MM.1S (cell line): Measurements from ENCODE around the gene NTN5.

ENCODE experiments used
- DNase-seq: peaks from one replicate; pipeline ENCODE4 v3.0.0-alpha.2; 2015
- H2AFZ ChIP-seq: fragments of 300-600 bp; sonication (generic); 2 replicates; pipeline ENCODE4 v1.6.0; 2016; ENCODE audit warnings: antibody characterized with exemption, low read length
- H3F3A ChIP-seq: fragments of 300-600 bp; sonication (generic); 2 replicates; pipeline ENCODE4 v1.6.1; 2016; ENCODE audit warnings: mild to moderate bottlenecking, antibody characterized with exemption, low read length, moderate library complexity, mixed read lengths; ENCODE audit not compliant: insufficient read depth
- H3K27ac ChIP-seq: fragments of 300-600 bp; sonication (generic); 2 replicates; pipeline ENCODE4 v1.5.1; 2016; ENCODE audit warnings: mild to moderate bottlenecking, low read length
- H3K27me3 ChIP-seq: fragments of 300-600 bp; sonication (generic); replicated peaks from 2 replicates; pipeline ENCODE4 v1.6.0; 2016; ENCODE audit warnings: low read length; ENCODE audit not compliant: insufficient read depth
- H3K36me3 ChIP-seq: fragments of 300-600 bp; sonication (generic); replicated peaks from 2 replicates; pipeline ENCODE4 v1.6.1; 2016; ENCODE audit warnings: mild to moderate bottlenecking, low read length, mixed read lengths; ENCODE audit not compliant: insufficient read depth
- H3K4me1 ChIP-seq: fragments of 300-600 bp; sonication (generic); 2 replicates; pipeline ENCODE4 v1.6.1; 2016; ENCODE audit warnings: low read length, mixed read lengths
- H3K4me2 ChIP-seq: fragments of 300-600 bp; sonication (generic); 2 replicates; pipeline ENCODE4 v1.6.0; 2016; ENCODE audit warnings: low read depth, low read length
- H3K4me3 ChIP-seq: fragments of 300-600 bp; sonication (generic); 2 replicates; pipeline ENCODE4 v1.5.1; 2016; ENCODE audit warnings: low read length, mixed read lengths
- H3K79me2 ChIP-seq: fragments of 300-600 bp; sonication (generic); 2 replicates; pipeline ENCODE4 v1.6.1; 2016; ENCODE audit warnings: mixed run types, low read length, mixed read lengths
- H3K9ac ChIP-seq: fragments of 300-600 bp; sonication (generic); 2 replicates; pipeline ENCODE4 v1.6.1; 2016; ENCODE audit warnings: low read length, mixed read lengths
- H3K9me2 ChIP-seq: fragments of 300-600 bp; sonication (generic); replicated peaks from 2 replicates; pipeline ENCODE4 v1.6.1; 2016; ENCODE audit warnings: mild to moderate bottlenecking, low read length, mixed read lengths; ENCODE audit not compliant: insufficient read depth
- H3K9me3 ChIP-seq: fragments of 300-600 bp; sonication (generic); replicated peaks from 2 replicates; pipeline ENCODE4 v1.6.1; 2016; ENCODE audit warnings: mild to moderate bottlenecking, low read length, mixed read lengths; ENCODE audit not compliant: insufficient read depth
- H4K20me1 ChIP-seq: fragments of 300-600 bp; sonication (generic); 2 replicates; pipeline ENCODE4 v1.6.1; 2016; ENCODE audit warnings: mild to moderate bottlenecking, low read length, moderate library complexity, mixed read lengths; ENCODE audit not compliant: insufficient read depth
- EZH2 ChIP-seq: fragments of 300-600 bp; sonication (generic); optimal IDR thresholded peaks from 2 replicates; pipeline ENCODE3; 2017; ENCODE audit warnings: low read depth, mild to moderate bottlenecking, antibody characterized with exemption, low read length, mixed read lengths
- EZH2phosphoT487 ChIP-seq: fragments of 300-600 bp; sonication (generic); IDR thresholded peaks from 2 replicates; pipeline ENCODE4 v1.6.1; 2018; ENCODE audit warnings: antibody characterized with exemption, low read length
- TF ChIP-seq, protein P1 (sequence below): fragments of 300-600 bp; sonication (generic); IDR thresholded peaks from 2 replicates; pipeline ENCODE4 v1.5.1; 2016; ENCODE audit warnings: antibody characterized with exemption, low read length, mixed read lengths

The NTN5 gene

DNA sequence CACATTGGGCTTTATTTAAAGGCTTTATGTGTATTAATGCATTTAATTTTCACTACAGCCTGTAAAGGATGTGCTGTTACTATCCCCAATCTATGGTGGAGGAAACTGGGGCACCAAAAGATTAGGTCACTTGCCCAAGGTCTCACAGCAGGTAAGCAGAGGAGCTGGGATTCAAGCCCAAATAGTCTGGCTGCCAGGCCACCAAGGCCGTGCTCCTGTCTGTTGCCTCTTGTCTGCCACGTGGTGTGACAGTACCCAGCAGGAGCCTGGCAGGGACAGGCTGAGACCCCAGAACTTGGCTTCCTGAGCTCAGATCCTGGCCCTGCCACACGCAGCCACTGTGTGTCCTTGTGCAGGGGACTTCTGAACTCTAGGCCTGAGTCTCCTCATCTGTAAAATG is 4.5 kb downstream of the NTN5 start:
- Histone ChIP-seq H3K27me3 (peaks cover 38% of the 10 kb centered on the region), H3K9ac (no peak overlapping the region), H2AFZ (no peak overlapping the region), H3K9me3 (no peaks in the 10 kb centered on the region), H3K27ac (no peak overlapping the region), H4K20me1 (no peaks in the 10 kb centered on the region), H3K4me2 (no peak overlapping the region), H3K4me1 (no peaks in the 10 kb centered on the region), H3K4me3 (no peak overlapping the region), H3K79me2 (no peaks in the 10 kb centered on the region), H3K9me2 (no peaks in the 10 kb centered on the region), H3K36me3 (no peaks in the 10 kb centered on the region), H3F3A (no peaks in the 10 kb centered on the region)
- no peak for DNase-seq
- TF ChIP-seq EZH2 = no peak
- TF ChIP-seq, protein P1, sequence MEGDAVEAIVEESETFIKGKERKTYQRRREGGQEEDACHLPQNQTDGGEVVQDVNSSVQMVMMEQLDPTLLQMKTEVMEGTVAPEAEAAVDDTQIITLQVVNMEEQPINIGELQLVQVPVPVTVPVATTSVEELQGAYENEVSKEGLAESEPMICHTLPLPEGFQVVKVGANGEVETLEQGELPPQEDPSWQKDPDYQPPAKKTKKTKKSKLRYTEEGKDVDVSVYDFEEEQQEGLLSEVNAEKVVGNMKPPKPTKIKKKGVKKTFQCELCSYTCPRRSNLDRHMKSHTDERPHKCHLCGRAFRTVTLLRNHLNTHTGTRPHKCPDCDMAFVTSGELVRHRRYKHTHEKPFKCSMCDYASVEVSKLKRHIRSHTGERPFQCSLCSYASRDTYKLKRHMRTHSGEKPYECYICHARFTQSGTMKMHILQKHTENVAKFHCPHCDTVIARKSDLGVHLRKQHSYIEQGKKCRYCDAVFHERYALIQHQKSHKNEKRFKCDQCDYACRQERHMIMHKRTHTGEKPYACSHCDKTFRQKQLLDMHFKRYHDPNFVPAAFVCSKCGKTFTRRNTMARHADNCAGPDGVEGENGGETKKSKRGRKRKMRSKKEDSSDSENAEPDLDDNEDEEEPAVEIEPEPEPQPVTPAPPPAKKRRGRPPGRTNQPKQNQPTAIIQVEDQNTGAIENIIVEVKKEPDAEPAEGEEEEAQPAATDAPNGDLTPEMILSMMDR = no peak
- TF ChIP-seq EZH2phosphoT487 = no peak

DNA sequence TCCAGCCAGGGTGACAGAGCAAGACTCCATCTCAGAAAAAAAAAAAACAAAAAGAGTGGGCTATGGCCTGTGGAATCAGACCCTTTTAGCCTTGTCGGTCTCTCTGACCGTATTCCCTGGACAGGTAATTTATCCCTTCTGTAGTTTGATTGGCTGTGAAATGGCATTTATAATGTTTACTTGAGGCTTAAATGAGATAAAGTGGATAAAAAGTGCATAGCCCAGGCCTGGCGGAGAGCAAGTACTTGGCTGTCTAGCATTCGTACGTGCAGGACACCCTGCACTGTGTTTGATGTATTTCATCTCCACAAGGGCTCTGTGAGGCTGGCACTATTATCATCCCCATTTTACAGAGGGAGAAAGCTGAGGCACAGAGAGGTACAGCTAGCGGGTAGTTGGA is 7.0 kb downstream of the NTN5 start:
- H3K4me2 ChIP-seq = no peak overlapping the region
- no peaks in the 10 kb centered on the region for H3K36me3 ChIP-seq
- no peaks in the 10 kb centered on the region for H3F3A ChIP-seq
- peaks cover 2% of the 10 kb centered on the region for H3K4me1 ChIP-seq
- H3K79me2 ChIP-seq = no peaks in the 10 kb centered on the region
- no peaks in the 10 kb centered on the region for H4K20me1 ChIP-seq
- peaks cover 22% of the 10 kb centered on the region; the same call in 1 of the 2 replicates for H3K27me3 ChIP-seq
- no peak overlapping the region for H3K4me3 ChIP-seq
- H3K9me3 ChIP-seq = no peaks in the 10 kb centered on the region
- H3K9me2 ChIP-seq = no peaks in the 10 kb centered on the region
- H3K27ac ChIP-seq = no peak overlapping the region
- no peak overlapping the region for H2AFZ ChIP-seq
- H3K9ac ChIP-seq = no peak overlapping the region
- DNase-seq = no peak
- no peak for TF ChIP-seq EZH2
- TF ChIP-seq, protein P1 = no peak
- TF ChIP-seq EZH2phosphoT487 = no peak

DNA sequence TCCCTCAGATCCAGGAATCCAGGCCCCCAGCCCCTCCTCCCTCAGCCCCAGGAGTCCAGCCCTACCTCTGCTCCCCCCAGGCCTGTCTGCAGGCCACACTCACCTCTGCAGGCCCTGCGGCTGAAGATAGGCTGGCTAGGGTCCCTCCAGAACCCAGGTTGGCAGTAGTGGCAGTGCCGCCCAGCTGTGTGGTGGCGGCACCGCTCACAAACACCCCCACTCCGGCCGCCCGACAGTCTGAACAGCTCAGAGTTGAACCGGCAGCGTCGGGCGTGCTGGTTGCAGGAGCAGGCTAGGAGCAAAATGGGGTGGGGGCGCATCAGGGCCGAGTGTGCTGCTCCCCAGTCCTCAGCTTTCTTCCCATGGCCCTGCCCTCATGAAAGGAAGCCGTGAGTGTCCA is 8.3 kb downstream of the NTN5 start:
- Histone ChIP-seq H3K27ac (no peak overlapping the region), H3K4me3 (no peak overlapping the region), H3F3A (no peaks in the 10 kb centered on the region), H4K20me1 (no peaks in the 10 kb centered on the region), H2AFZ (no peak overlapping the region), H3K4me2 (no peak overlapping the region), H3K27me3 (peaks cover 24% of the 10 kb centered on the region; the same call in 1 of the 2 replicates), H3K4me1 (peaks cover 4% of the 10 kb centered on the region), H3K79me2 (no peaks in the 10 kb centered on the region), H3K9me3 (no peaks in the 10 kb centered on the region), H3K36me3 (no peaks in the 10 kb centered on the region), H3K9ac (no peak overlapping the region), H3K9me2 (no peaks in the 10 kb centered on the region)
- TF ChIP-seq, protein P1 = no peak
- TF ChIP-seq EZH2phosphoT487 (no peak), EZH2 (no peak)
- DNase-seq = no peak
